Left lung (tissue), 10 donors: ENCODE measurements around the gene SARNP. TPM values are rescaled to one million over a fixed set of nuclear protein-coding genes. Genes with fewer than 3 reads are reported as not detected.

ENCODE experiments used
- ATAC-seq: fragments of 200-7000 bp; cut with Tn5 transposase; one replicate; pipeline ENCODE4 v1.9.1; 2020; ENCODE audit warnings: moderate library complexity
- DNase-seq, 4 donors: peaks; one replicate each; pipeline ENCODE4 v3.0.0-alpha.2; 2013 to 2020
- H3K27ac ChIP-seq, 2 donors: fragments of 200-600 bp; sonication (generic) in 1 of 2; one replicate each; pipeline versions ENCODE4 v1.5.0 to v1.8.0; 2020 to 2021
- H3K27me3 ChIP-seq, 2 donors: fragments of 200-600 bp; sonication (generic) in 1 of 2; one replicate each; pipeline versions ENCODE4 v1.5.0 to v1.8.0; 2020 to 2021
- H3K36me3 ChIP-seq, 2 donors: fragments of 200-600 bp; sonication (generic) in 1 of 2; one replicate each; pipeline versions ENCODE4 v1.5.0 to v1.8.0; 2020 to 2021
- H3K4me1 ChIP-seq, 2 donors: fragments of 200-600 bp; one replicate each; pipeline ENCODE4 v1.8.0; 2021
- H3K4me3 ChIP-seq, 2 donors: fragments of 200-600 bp; sonication (generic) in 1 of 2; one replicate each; pipeline versions ENCODE4 v1.5.0 to v1.8.0; 2020 to 2021; ENCODE audit warnings: mild to moderate bottlenecking in 1 of 2
- H3K9me3 ChIP-seq, 2 donors: fragments of 200-600 bp; sonication (generic) in 1 of 2; one replicate each; pipeline versions ENCODE4 v1.5.0 to v1.8.0; 2020 to 2021
- intact Hi-C, 2 donors: fragments of 100-400 bp; cut with DNase I; formaldehyde crosslinking; loops; one replicate each; pipeline versions ENCODE4 v1.11.2 to v1.14.2; 2022
- polyA plus RNA-seq, 6 donors: library from polyadenylated mRNA; unstranded; fragments of 120-200 nt; gene quantifications; one replicate each; pipeline ENCODE4 v1.2.1, GENCODE V29; 2013; ENCODE audit not compliant: insufficient read length in 6 of 6
- total RNA-seq, 2 donors: library from RNA; stranded (reverse); fragmentation: NEBNext Ultra II Directional; extraction: Animal tissue kit (Norgen Biotek cat#: 25700); gene quantifications; one replicate each; pipeline ENCODE4 v1.2.1, GENCODE V29; 2021
- TF ChIP-seq, protein P1 (sequence below), 2 donors: fragments of 200-600 bp; sonication (generic) in 1 of 2; IDR thresholded peaks; one replicate each; pipeline versions ENCODE4 v1.5.0 to v1.8.0; 2021; ENCODE audit warnings: antibody characterized with exemption in 2 of 2
- donor health status: DM: no; HTN: yes; CAD: no.
- donor health status: DM: no; HTN: no; CAD: no.

Gene SARNP
- total and polyA plus RNA-seq, 8 donors: 49.4 to 128 (median 99.2) TPM

DNA sequence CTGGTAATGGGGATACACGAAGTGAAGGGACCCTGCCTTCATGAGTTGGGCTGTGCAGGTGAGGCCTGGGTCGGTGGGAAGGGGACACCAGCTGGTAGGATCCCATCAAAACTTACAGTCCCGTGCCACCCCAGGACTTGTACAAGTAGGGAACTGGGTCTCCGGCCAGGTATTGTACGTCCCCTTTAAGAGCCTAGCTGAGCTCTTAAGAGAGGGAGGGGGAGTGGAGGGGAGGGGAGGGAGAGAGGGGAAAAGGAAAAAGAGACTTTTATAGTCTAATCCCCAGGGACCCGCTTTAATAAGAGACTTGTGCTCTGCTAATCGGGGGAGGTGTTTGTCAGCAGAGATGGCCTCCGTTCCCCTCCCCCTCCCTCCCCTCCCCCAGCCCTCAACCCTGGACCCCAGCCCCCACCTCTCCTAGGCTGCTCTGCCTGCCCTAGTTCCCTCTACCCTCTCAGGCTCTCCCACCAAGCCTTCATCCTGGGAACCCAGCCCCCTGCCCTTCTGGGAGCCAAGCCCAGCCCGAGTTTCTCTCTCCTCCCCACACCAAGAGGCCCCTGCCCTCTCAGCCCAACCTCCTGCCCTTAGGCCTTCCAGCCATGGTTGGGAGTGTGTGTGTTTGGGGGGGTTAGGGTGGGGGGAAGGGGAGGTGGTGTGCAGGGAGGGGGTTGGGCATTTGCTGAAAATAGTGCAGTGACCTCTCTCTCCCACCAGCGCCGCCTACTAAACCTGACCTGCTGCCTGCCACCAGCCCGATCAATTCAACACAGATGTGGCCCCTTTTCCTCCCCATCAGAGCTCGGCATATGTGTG lies 72.0 kb downstream of the SARNP start:
- TF ChIP-seq, protein P1, sequence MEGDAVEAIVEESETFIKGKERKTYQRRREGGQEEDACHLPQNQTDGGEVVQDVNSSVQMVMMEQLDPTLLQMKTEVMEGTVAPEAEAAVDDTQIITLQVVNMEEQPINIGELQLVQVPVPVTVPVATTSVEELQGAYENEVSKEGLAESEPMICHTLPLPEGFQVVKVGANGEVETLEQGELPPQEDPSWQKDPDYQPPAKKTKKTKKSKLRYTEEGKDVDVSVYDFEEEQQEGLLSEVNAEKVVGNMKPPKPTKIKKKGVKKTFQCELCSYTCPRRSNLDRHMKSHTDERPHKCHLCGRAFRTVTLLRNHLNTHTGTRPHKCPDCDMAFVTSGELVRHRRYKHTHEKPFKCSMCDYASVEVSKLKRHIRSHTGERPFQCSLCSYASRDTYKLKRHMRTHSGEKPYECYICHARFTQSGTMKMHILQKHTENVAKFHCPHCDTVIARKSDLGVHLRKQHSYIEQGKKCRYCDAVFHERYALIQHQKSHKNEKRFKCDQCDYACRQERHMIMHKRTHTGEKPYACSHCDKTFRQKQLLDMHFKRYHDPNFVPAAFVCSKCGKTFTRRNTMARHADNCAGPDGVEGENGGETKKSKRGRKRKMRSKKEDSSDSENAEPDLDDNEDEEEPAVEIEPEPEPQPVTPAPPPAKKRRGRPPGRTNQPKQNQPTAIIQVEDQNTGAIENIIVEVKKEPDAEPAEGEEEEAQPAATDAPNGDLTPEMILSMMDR (IDR thresholded peaks at IDR 0.05): no peak
- intact Hi-C loops: loop anchor here in 1 of 2 donors (10.0 kb wide), 1 partner anchor 59 kb away; no protein-coding TSS in a partner anchor

DNA sequence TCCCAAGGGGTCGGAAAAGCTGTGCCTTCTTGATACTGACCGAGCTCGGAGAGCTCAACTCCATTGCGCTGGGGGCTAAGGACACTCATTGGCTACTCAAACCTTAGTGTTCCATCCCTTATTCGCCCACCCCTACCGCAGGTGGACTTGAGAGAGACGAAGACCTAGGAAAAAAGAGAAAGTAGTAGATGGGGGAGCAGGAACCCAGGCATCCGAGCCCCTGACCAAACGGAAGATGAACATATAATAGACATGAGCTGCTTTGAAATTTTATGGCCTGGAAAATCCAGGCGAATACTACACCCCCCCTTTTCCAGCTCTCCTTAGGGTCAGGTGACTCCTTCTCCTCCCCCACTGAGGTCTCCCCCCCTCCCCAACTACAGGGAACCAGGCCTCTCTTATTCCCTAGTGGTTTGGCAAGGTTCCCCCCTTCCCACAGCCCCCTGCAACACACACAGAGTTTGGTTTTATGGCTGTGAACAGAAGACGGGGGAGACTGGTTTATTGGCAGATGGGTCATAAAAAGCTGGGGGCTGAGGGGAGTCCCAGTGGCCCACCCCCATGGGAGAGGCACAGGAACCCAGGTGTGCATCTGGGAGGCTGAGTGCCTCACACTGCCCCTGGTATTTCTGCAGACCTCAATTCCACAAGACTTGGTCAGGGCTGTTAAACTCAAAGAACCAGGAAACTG lies 73.0 kb downstream of the SARNP start:
- TF ChIP-seq, protein P1 (IDR thresholded peaks at IDR 0.05): no peak
- peaks cover 0 to 11% of the 10 kb centered on the region in 2 donors for H3K36me3 ChIP-seq
- H3K27me3 ChIP-seq: peaks cover 0 to 29% of the 10 kb centered on the region in 2 donors
- H3K4me1 ChIP-seq: peaks cover 4 to 20% of the 10 kb centered on the region in 2 donors
- ATAC-seq (no peak), DNase-seq (no peak)
- intact Hi-C loops: loop anchor here in 1 of 2 donors (5.0 to 10.0 kb wide), 2 partner anchors 60 to 193 kb away; no protein-coding TSS in a partner anchor
- H3K9me3 ChIP-seq: no peaks in the 10 kb centered on the region
- peak overlapping the region; percentile 50 to 65 for H3K4me3 ChIP-seq
- H3K27ac ChIP-seq: no peak overlapping the region

More for the DNA sequence above, 72.0 kb downstream of the SARNP start:
- H3K27ac ChIP-seq: no peak overlapping the region
- peaks cover 0 to 29% of the 10 kb centered on the region in 2 donors for H3K27me3 ChIP-seq
- H3K9me3 ChIP-seq: no peaks in the 10 kb centered on the region
- peaks cover 4 to 20% of the 10 kb centered on the region in 2 donors for H3K4me1 ChIP-seq
- no peak overlapping the region for H3K4me3 ChIP-seq
- ATAC-seq (no peak), DNase-seq (peak in 1 of 4 donors; percentile 67)
- H3K36me3 ChIP-seq: peaks cover 0 to 11% of the 10 kb centered on the region in 2 donors

DNA sequence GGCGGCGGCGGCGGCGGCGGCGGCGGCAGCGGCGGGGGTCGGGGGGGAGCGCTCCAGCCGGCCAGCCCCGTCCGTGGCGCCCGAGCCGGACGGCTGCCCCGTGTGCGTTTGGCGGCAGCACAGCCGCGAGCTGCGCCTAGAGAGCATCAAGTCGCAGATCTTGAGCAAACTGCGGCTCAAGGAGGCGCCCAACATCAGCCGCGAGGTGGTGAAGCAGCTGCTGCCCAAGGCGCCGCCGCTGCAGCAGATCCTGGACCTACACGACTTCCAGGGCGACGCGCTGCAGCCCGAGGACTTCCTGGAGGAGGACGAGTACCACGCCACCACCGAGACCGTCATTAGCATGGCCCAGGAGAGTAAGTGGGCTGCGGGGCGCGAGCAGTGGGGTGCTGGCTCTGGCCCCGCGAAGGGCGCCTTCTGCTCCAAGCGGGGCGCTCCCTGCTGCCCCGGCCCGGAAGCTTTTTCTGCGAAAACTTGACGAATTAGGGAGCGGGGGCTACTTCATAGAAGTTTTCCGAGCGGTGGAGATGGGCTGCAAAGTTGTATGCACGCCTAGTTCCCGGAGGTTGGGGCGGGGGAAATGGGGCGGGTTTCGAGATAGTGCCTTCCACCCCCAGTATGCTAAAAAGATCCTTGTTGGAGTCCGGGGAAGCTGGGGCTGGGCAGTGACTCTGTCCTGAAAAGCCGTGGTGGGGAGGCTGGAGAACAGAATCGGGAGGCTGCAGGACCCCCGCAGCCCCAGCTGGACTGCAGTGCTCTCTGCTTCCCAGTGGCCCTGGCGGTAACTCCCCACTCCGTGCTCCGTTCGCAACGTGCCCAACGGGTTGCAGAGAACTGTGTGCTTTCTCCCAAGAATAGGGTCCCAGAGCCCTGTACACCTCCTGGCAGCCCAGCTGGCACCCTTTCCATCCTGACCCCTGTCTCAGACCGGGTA lies 73.9 kb downstream of the SARNP start:
- H3K36me3 ChIP-seq: peaks cover 0 to 4% of the 10 kb centered on the region in 2 donors
- H3K27me3 ChIP-seq: peaks cover 0 to 29% of the 10 kb centered on the region in 2 donors
- H3K27ac ChIP-seq: peak overlapping the region; percentile 60 to 73
- DNase-seq (peak; percentile 57 to 88 (median 74)), ATAC-seq (peak; percentile 58)
- H3K9me3 ChIP-seq: no peaks in the 10 kb centered on the region
- H3K4me3 ChIP-seq: peak overlapping the region; percentile 50 to 65
- TF ChIP-seq, protein P1 (IDR thresholded peaks at IDR 0.05): no peak
- intact Hi-C loops: loop anchor here in 1 of 2 donors (5.0 to 10.0 kb wide), 2 partner anchors 61 to 194 kb away; no protein-coding TSS in a partner anchor
- H3K4me1 ChIP-seq: peaks cover 4 to 20% of the 10 kb centered on the region in 2 donors

DNA sequence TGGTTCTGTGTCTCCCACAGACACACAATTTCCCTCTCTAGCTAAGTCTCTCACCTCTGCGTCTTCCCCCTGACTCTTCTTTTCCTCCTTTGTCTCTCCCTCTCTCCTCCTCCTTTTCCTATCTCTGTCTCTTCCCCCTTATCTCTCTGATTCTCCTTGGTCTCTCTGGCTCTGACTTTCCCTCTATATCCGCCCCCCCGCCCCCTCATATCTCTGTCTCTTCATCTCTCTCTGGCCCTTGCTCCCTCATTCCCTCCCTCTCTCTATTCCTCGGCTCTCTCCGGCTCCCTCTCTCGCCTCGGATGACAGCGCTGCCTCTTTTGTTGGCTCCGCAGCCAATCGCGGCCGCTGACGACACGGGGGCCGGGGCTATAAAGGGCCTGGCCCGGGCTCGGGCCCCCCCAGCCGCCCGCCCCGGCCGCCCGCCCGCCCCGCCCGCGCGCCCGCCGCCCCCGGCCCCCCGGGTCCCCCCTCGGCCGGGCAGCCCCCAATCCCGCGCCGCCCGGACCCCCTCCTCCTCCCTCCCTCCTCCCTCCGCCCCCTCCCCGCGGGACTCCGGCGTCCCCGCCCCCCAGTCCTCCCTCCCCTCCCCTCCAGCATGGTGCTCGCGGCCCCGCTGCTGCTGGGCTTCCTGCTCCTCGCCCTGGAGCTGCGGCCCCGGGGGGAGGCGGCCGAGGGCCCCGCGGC lies 74.7 kb downstream of the SARNP start, which contains the start of gene GDF11:
GDF11 (plus strand) TSS at position 404 of the 687 bp plus-strand sequence; CDS start at position 599, 195 bp downstream.
- H3K36me3 ChIP-seq: no peaks in the 10 kb centered on the region
- TF ChIP-seq, protein P1 (IDR thresholded peaks at IDR 0.05): no peak
- intact Hi-C loops: loop anchor here in 1 of 2 donors (5.0 to 10.0 kb wide), 2 partner anchors 62 to 194 kb away; no protein-coding TSS in a partner anchor
- no peaks in the 10 kb centered on the region for H3K9me3 ChIP-seq
- H3K27ac ChIP-seq: peak within 1 kb of the TSS; percentile 60 to 73
- ATAC-seq (peak; percentile 52), DNase-seq (peak; percentile 75 to 91 (median 83))
- H3K27me3 ChIP-seq: peaks cover 0 to 29% of the 10 kb centered on the region in 2 donors
- H3K4me3 ChIP-seq: peak within 1 kb of the TSS; percentile 50 to 65
- peaks cover 7 to 28% of the 10 kb centered on the region in 2 donors for H3K4me1 ChIP-seq
